SK-N-SH treated with all-trans-retinoic acid at 6 μM for 48 hours (cell line): ENCODE measurements around the gene ABCG5.

Source experiments
- ATAC-seq: fragments of 200-7000 bp; cut with Tn5 transposase; 3 replicates; pipeline ENCODE4 v1.9.1; 2020; ENCODE audit warnings: mild to moderate bottlenecking, moderate library complexity
- ARNTL ChIP-seq: fragments of 450-650 bp; formaldehyde crosslinking; IDR thresholded peaks from 2 replicates; pipeline ENCODE4 v1.5.0; 2020; ENCODE audit warnings: low read depth, mild to moderate bottlenecking, moderate library complexity, borderline replicate concordance
- BACH2 ChIP-seq: fragments of 250-450 bp; sonication (Bioruptor Pico); IDR thresholded peaks from 2 replicates; pipeline ENCODE4 v1.9.0; 2021; ENCODE audit warnings: mild to moderate bottlenecking, borderline replicate concordance
- CSRNP3 ChIP-seq: fragments of 250-450 bp; sonication (Bioruptor Pico); IDR thresholded peaks from 2 replicates; pipeline ENCODE4 v1.5.1; 2021; ENCODE audit warnings: mild to moderate bottlenecking, moderate library complexity
- ESRRG ChIP-seq: fragments of 250-450 bp; sonication (Bioruptor Pico); IDR thresholded peaks from 2 replicates; pipeline ENCODE4 v1.6.1; 2021; ENCODE audit warnings: mild to moderate bottlenecking
- GLIS3 ChIP-seq: fragments of 250-450 bp; sonication (Bioruptor Pico); IDR thresholded peaks from 2 replicates; pipeline ENCODE4 v1.5.0; 2020; ENCODE audit warnings: mild to moderate bottlenecking, moderate library complexity
- ISL1 ChIP-seq: fragments of 250-450 bp; sonication (Bioruptor Pico); IDR thresholded peaks from 2 replicates; pipeline ENCODE4 v2.1.2; 2022; ENCODE audit warnings: mild to moderate bottlenecking, moderate library complexity
- OSR1 ChIP-seq: fragments of 250-450 bp; sonication (Bioruptor Pico); IDR thresholded peaks from 2 replicates; pipeline ENCODE4 v1.8.0; 2022; ENCODE audit warnings: moderate library complexity, mild to moderate bottlenecking, inconsistent platforms
- PPARA ChIP-seq: fragments of 250-450 bp; sonication (Bioruptor Pico); IDR thresholded peaks from 2 replicates; pipeline ENCODE4 v1.5.0; 2020; ENCODE audit warnings: mild to moderate bottlenecking, borderline replicate concordance
- RARB ChIP-seq: fragments of 250-450 bp; sonication (Bioruptor Pico); IDR thresholded peaks from 2 replicates; pipeline ENCODE4 v1.8.0; 2021; ENCODE audit warnings: mild to moderate bottlenecking, moderate library complexity
- SNAI2 ChIP-seq: fragments of 250-450 bp; sonication (Bioruptor Pico); IDR thresholded peaks from 2 replicates; pipeline ENCODE4 v1.5.0; 2020; ENCODE audit warnings: mild to moderate bottlenecking, moderate library complexity
- TCF4 ChIP-seq: fragments of 250-450 bp; sonication (Bioruptor Pico); IDR thresholded peaks from 2 replicates; pipeline ENCODE4 v1.8.0; 2021; ENCODE audit warnings: mild to moderate bottlenecking, moderate library complexity, borderline replicate concordance
- TOX ChIP-seq: fragments of 250-450 bp; sonication (Bioruptor Pico); IDR thresholded peaks from 2 replicates; pipeline ENCODE4 v1.8.0; 2021; ENCODE audit warnings: mild to moderate bottlenecking, moderate library complexity, borderline replicate concordance
- ZC3H10 ChIP-seq: fragments of 250-450 bp; sonication (Bioruptor Pico); IDR thresholded peaks from 2 replicates; pipeline ENCODE4 v1.5.1; 2021; ENCODE audit warnings: mild to moderate bottlenecking, moderate library complexity
- ZFP3 ChIP-seq: fragments of 250-450 bp; sonication (Bioruptor Pico); IDR thresholded peaks from 2 replicates; pipeline ENCODE4 v1.5.0; 2020; ENCODE audit warnings: mild to moderate bottlenecking, moderate library complexity
- ZFP30 ChIP-seq: fragments of 450-650 bp; formaldehyde crosslinking; IDR thresholded peaks from 2 replicates; pipeline ENCODE4 v1.5.0; 2022; ENCODE audit warnings: mild to moderate bottlenecking, moderate library complexity
- ZNF565 ChIP-seq: fragments of 450-650 bp; formaldehyde crosslinking; conservative IDR thresholded peaks from 2 replicates; pipeline ENCODE4 v1.5.0; 2020; ENCODE audit warnings: low read depth, mild to moderate bottlenecking, moderate library complexity
- ZNF70 ChIP-seq: fragments of 450-650 bp; formaldehyde crosslinking; IDR thresholded peaks from 2 replicates; pipeline ENCODE4 v1.5.0; 2020; ENCODE audit warnings: mild to moderate bottlenecking, moderate library complexity
- ZNF8 ChIP-seq: fragments of 450-650 bp; formaldehyde crosslinking; IDR thresholded peaks from 2 replicates; pipeline ENCODE4 v1.5.0; 2020; ENCODE audit warnings: mild to moderate bottlenecking, moderate library complexity
- TF ChIP-seq, protein P1 (sequence below): fragments of 250-450 bp; sonication (Bioruptor Pico); IDR thresholded peaks from 2 replicates; pipeline ENCODE4 v1.5.1; 2020; ENCODE audit warnings: low read depth, mild to moderate bottlenecking, moderate library complexity
- TF ChIP-seq, protein P2 (sequence below): fragments of 250-450 bp; sonication (Bioruptor Pico); IDR thresholded peaks from 2 replicates; pipeline ENCODE4 v1.5.0; 2020; ENCODE audit warnings: mild to moderate bottlenecking, moderate library complexity
- TF ChIP-seq, protein P3 (sequence below): fragments of 250-450 bp; sonication (Bioruptor Pico); IDR thresholded peaks from 2 replicates; pipeline ENCODE4 v1.8.0; 2020; ENCODE audit warnings: mild to moderate bottlenecking, moderate library complexity, borderline replicate concordance

The ABCG5 gene

GRCh38 chr2:43814711-43815110 is 23.9 kb downstream of the ABCG5 start (continued):
- no peak for TF ChIP-seq CSRNP3 (CRISPR knock-in tag)
- no peak for TF ChIP-seq RARB (CRISPR knock-in tag)
- TF ChIP-seq ZNF565, result no peak
- no peak for TF ChIP-seq OSR1

- TF ChIP-seq GLIS3 (CRISPR knock-in tag) (no peak), ESRRG (CRISPR knock-in tag) (no peak), OSR1 (no peak), ZFP3 (CRISPR knock-in tag) (no peak), ZFP30 (CRISPR knock-in tag) (no peak), SNAI2 (CRISPR knock-in tag) (no peak), ISL1 (CRISPR knock-in tag) (no peak), ZC3H10 (CRISPR knock-in tag) (no peak), CSRNP3 (CRISPR knock-in tag) (no peak), PPARA (CRISPR knock-in tag) (no peak), ARNTL (CRISPR knock-in tag) (no peak), TOX (CRISPR knock-in tag) (no peak), TCF4 (no peak)
- TF ChIP-seq, protein P1, sequence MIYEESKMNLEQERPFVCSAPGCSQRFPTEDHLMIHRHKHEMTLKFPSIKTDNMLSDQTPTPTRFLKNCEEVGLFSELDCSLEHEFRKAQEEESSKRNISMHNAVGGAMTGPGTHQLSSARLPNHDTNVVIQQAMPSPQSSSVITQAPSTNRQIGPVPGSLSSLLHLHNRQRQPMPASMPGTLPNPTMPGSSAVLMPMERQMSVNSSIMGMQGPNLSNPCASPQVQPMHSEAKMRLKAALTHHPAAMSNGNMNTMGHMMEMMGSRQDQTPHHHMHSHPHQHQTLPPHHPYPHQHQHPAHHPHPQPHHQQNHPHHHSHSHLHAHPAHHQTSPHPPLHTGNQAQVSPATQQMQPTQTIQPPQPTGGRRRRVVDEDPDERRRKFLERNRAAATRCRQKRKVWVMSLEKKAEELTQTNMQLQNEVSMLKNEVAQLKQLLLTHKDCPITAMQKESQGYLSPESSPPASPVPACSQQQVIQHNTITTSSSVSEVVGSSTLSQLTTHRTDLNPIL (CRISPR knock-in tag), result no peak
- no peak for ATAC-seq
Measured at GRCh38 chr2:43812947-43813346, 25.7 kb downstream of the ABCG5 start.

DNA sequence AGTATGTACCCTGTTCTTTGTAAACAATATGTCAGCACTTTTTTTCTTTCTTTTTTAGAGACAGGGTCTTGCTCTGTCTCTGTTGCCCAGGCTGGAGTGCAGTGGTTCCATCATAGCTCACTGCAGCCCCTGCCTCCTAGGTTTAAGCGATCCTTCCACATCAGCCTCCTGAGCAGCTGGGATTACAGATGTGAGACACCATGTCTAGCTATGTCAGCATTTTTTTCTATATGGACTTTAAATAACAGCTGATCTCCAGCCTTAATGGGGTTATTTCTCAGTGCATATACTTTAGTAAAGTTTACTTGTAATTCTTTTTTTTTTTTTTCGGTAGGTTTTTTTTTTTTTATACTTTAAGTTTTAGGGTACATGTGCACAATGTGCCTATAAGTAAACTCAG is 26.6 kb downstream of the ABCG5 start:
- no peak for ATAC-seq
- no peak for TF ChIP-seq ZNF8 (CRISPR knock-in tag)

- ATAC-seq, result no peak
- TF ChIP-seq ZNF70 (CRISPR knock-in tag) (no peak), ZNF565 (no peak), ZC3H10 (CRISPR knock-in tag) (no peak), ARNTL (CRISPR knock-in tag) (no peak), TCF4 (no peak)
Measured at GRCh38 chr2:43810888-43811287, 27.8 kb downstream of the ABCG5 start.

GRCh38 chr2:43810452-43810851 is 28.2 kb downstream of the ABCG5 start:
- TF ChIP-seq ESRRG (CRISPR knock-in tag), result no peak
- no peak for TF ChIP-seq BACH2 (CRISPR knock-in tag)
- TF ChIP-seq, protein P2, sequence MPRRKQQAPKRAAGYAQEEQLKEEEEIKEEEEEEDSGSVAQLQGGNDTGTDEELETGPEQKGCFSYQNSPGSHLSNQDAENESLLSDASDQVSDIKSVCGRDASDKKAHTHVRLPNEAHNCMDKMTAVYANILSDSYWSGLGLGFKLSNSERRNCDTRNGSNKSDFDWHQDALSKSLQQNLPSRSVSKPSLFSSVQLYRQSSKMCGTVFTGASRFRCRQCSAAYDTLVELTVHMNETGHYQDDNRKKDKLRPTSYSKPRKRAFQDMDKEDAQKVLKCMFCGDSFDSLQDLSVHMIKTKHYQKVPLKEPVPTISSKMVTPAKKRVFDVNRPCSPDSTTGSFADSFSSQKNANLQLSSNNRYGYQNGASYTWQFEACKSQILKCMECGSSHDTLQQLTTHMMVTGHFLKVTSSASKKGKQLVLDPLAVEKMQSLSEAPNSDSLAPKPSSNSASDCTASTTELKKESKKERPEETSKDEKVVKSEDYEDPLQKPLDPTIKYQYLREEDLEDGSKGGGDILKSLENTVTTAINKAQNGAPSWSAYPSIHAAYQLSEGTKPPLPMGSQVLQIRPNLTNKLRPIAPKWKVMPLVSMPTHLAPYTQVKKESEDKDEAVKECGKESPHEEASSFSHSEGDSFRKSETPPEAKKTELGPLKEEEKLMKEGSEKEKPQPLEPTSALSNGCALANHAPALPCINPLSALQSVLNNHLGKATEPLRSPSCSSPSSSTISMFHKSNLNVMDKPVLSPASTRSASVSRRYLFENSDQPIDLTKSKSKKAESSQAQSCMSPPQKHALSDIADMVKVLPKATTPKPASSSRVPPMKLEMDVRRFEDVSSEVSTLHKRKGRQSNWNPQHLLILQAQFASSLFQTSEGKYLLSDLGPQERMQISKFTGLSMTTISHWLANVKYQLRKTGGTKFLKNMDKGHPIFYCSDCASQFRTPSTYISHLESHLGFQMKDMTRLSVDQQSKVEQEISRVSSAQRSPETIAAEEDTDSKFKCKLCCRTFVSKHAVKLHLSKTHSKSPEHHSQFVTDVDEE (CRISPR knock-in tag), result no peak
- no peak for TF ChIP-seq PPARA (CRISPR knock-in tag)
- TF ChIP-seq OSR1, result no peak
- TF ChIP-seq TCF4, result no peak
- TF ChIP-seq GLIS3 (CRISPR knock-in tag), result no peak
- TF ChIP-seq ISL1 (CRISPR knock-in tag), result no peak
- no peak for TF ChIP-seq TOX (CRISPR knock-in tag)
- TF ChIP-seq ZNF8 (CRISPR knock-in tag), result no peak
- TF ChIP-seq, protein P1 (CRISPR knock-in tag), result no peak
- TF ChIP-seq ZFP3 (CRISPR knock-in tag), result no peak
- no peak for TF ChIP-seq ZNF565
- TF ChIP-seq ZFP30 (CRISPR knock-in tag), result no peak
- TF ChIP-seq, protein P3, sequence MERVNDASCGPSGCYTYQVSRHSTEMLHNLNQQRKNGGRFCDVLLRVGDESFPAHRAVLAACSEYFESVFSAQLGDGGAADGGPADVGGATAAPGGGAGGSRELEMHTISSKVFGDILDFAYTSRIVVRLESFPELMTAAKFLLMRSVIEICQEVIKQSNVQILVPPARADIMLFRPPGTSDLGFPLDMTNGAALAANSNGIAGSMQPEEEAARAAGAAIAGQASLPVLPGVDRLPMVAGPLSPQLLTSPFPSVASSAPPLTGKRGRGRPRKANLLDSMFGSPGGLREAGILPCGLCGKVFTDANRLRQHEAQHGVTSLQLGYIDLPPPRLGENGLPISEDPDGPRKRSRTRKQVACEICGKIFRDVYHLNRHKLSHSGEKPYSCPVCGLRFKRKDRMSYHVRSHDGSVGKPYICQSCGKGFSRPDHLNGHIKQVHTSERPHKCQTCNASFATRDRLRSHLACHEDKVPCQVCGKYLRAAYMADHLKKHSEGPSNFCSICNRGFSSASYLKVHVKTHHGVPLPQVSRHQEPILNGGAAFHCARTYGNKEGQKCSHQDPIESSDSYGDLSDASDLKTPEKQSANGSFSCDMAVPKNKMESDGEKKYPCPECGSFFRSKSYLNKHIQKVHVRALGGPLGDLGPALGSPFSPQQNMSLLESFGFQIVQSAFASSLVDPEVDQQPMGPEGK, result no peak
- no peak for TF ChIP-seq SNAI2 (CRISPR knock-in tag)
- no peak for TF ChIP-seq ZNF70 (CRISPR knock-in tag)
- TF ChIP-seq ZC3H10 (CRISPR knock-in tag), result no peak
- TF ChIP-seq ARNTL (CRISPR knock-in tag), result no peak
- no peak for ATAC-seq
